ENCODE results near the gene TBX5.

DNA sequence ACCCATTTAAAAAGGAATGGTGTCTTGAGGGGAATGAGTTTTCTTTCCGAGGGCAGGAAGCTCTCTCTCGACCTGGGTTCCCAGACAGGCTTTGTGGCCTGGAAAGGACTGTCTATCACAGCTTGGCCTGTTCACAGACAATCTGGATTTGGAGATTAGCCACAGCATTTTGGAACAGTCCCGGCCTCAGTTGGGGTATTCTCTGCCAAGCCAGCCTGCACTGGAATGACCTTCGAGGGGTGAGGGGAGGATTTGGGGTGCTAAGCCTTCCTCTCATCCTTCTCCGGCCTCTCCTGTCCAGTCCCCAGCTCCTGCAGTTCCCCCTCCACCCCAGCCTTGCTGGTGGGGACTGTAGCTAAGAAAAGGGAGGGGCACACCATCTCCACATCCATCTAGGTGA is 13.0 kb downstream of the TBX5 start:
- no peak for TF ChIP-seq POLR2A (IDR thresholded peaks at IDR 0.05)
- TF ChIP-seq, protein P1, sequence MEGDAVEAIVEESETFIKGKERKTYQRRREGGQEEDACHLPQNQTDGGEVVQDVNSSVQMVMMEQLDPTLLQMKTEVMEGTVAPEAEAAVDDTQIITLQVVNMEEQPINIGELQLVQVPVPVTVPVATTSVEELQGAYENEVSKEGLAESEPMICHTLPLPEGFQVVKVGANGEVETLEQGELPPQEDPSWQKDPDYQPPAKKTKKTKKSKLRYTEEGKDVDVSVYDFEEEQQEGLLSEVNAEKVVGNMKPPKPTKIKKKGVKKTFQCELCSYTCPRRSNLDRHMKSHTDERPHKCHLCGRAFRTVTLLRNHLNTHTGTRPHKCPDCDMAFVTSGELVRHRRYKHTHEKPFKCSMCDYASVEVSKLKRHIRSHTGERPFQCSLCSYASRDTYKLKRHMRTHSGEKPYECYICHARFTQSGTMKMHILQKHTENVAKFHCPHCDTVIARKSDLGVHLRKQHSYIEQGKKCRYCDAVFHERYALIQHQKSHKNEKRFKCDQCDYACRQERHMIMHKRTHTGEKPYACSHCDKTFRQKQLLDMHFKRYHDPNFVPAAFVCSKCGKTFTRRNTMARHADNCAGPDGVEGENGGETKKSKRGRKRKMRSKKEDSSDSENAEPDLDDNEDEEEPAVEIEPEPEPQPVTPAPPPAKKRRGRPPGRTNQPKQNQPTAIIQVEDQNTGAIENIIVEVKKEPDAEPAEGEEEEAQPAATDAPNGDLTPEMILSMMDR (IDR thresholded peaks at IDR 0.05), result no peak
